HCT116 (cell line): Measurements from ENCODE around the gene TPK1. TPM values are rescaled to one million over a fixed set of nuclear protein-coding genes. Genes with fewer than 3 reads are reported as not detected.

ENCODE experiments used
- ATAC-seq: fragments of 200-7000 bp; cut with Tn5 transposase; 2 replicates; pipeline ENCODE4 v1.9.1; 2020; ENCODE audit warnings: mild to moderate bottlenecking, moderate library complexity
- BruUV-seq: library from RNA; stranded (reverse); fragments of 400-500 nt; replicated peaks from 2 replicates; lab custom pipeline; 2021; lab: Mats Ljungman, UMichigan
- CTCF ChIA-PET: fragments of 300-600 bp; sonication (Branson Sonifier 250); formaldehyde crosslinking; loops from one replicate; lab custom pipeline; 2021; ENCODE audit warnings: antibody characterized with exemption; lab: Charles Lee
- POLR2A ChIA-PET: fragments of 300-600, 350-600 bp; sonication (Branson Sonifier 250); formaldehyde crosslinking; loops from one replicate; lab custom pipeline; 2021; ENCODE audit warnings: antibody characterized with exemption; lab: Charles Lee
- RAD21 ChIA-PET, 2 experiments: fragments of 300-600 bp; sonication (Branson Sonifier 250); formaldehyde crosslinking; loops; one replicate each; lab custom pipeline; 2023; ENCODE audit warnings: low total read pairs in 2 of 2; ENCODE audit not compliant: uncharacterized antibody in 2 of 2, unreplicated experiment in 2 of 2, low non-redundant PET in 1 of 2; lab: Charles Lee
- DNase-seq: peaks from one replicate; pipeline ENCODE4 v3.0.0-alpha.2; 2010; ENCODE audit warnings: low read depth, low spot score
- H2AFZ ChIP-seq: fragments of 200-600 bp; shearing (Covaris generic), sonication (generic); 2 replicates; pipeline ENCODE4 v1.6.1; 2017; ENCODE audit warnings: low read depth, mixed run types, mixed read lengths, antibody characterized with exemption, low read length; ENCODE audit not compliant: poor library complexity, severe bottlenecking
- H3K27ac ChIP-seq: 2 replicates; pipeline ENCODE4 v1.5.1; 2012; ENCODE audit warnings: low read depth, low read length
- H3K27me3 ChIP-seq: fragments of 200-600 bp; sonication (generic); 2 replicates; pipeline ENCODE4 v1.6.1; 2016; ENCODE audit warnings: mixed run types, low read length, mixed read lengths; ENCODE audit not compliant: insufficient read depth
- H3K36me3 ChIP-seq, 2 experiments: fragments of 200-500 bp in 1 of 2; fragments of 200-600 bp in 1 of 2; sonication (Bioruptor generic) in 1 of 2; sonication (generic) in 1 of 2; 2 replicates each; pipeline versions ENCODE4 v1.5.1 to v1.6.1; 2014 to 2016; ENCODE audit warnings: low read length in 2 of 2, inconsistent platforms in 1 of 2, mixed read lengths in 1 of 2, mixed run types in 1 of 2; ENCODE audit not compliant: insufficient read depth in 2 of 2, control insufficient read depth in 1 of 2
- H3K4me1 ChIP-seq, 2 experiments: fragments of 200-600 bp in 1 of 2; sonication (generic) in 1 of 2; 2 replicates each; pipeline versions ENCODE4 v1.5.1 to v1.6.1; 2012 to 2017; ENCODE audit warnings: low read length in 2 of 2, inconsistent platforms in 1 of 2, mild to moderate bottlenecking in 1 of 2, mixed read lengths in 1 of 2, mixed run types in 1 of 2, moderate library complexity in 1 of 2; ENCODE audit not compliant: insufficient read depth in 2 of 2, control insufficient read depth in 1 of 2
- H3K4me2 ChIP-seq: fragments of 200-600 bp; sonication (generic); 2 replicates; pipeline ENCODE4 v1.6.1; 2017; ENCODE audit warnings: mixed run types, low read length, mixed read lengths
- H3K4me3 ChIP-seq, 2 experiments: fragments of 200-600 bp in 1 of 2; sonication (generic) in 1 of 2; replicated peaks in 1 of 2; 2 replicates each; pipeline ENCODE4 v1.5.1; 2011 to 2016; ENCODE audit warnings: low read length in 2 of 2, control low read depth in 1 of 2, low read depth in 1 of 2, mild to moderate bottlenecking in 1 of 2, mixed read lengths in 1 of 2, mixed run types in 1 of 2
- H3K79me2 ChIP-seq: fragments of 200-600 bp; sonication (generic); 2 replicates; pipeline ENCODE4 v1.6.1; 2017; ENCODE audit warnings: mild to moderate bottlenecking, mixed run types, low read length, moderate library complexity, mixed read lengths; ENCODE audit not compliant: insufficient read depth
- H3K9ac ChIP-seq: fragments of 200-600 bp; sonication (generic); 2 replicates; pipeline ENCODE4 v1.6.1; 2016; ENCODE audit warnings: low read length, mixed read lengths
- H3K9me2 ChIP-seq: fragments of 200-600 bp; sonication (generic), shearing (Covaris generic); 2 replicates; pipeline ENCODE4 v1.6.1; 2017; ENCODE audit warnings: mixed run types, mild to moderate bottlenecking, moderate library complexity; ENCODE audit not compliant: insufficient read depth
- H3K9me3 ChIP-seq, 2 experiments: fragments of 200-500 bp in 1 of 2; fragments of 200-600 bp in 1 of 2; sonication (Bioruptor generic) in 1 of 2; sonication (generic) in 1 of 2; 2 replicates each; pipeline ENCODE4 v1.6.1; 2014 to 2017; ENCODE audit warnings: low read length in 2 of 2, mixed read lengths in 2 of 2, inconsistent platforms in 1 of 2, low read depth in 1 of 2, mild to moderate bottlenecking in 1 of 2, mixed run types in 1 of 2, moderate library complexity in 1 of 2; ENCODE audit not compliant: control insufficient read depth in 1 of 2, insufficient read depth in 1 of 2
- H4K20me1 ChIP-seq: fragments of 200-600 bp; sonication (generic), shearing (Covaris generic); 2 replicates; pipeline ENCODE4 v1.6.1; 2017; ENCODE audit warnings: mixed run types, mild to moderate bottlenecking, moderate library complexity; ENCODE audit not compliant: insufficient read depth
- CBX3 ChIP-seq: IDR thresholded peaks from 2 replicates; pipeline ENCODE4 v1.6.1; 2012; ENCODE audit warnings: low read depth
- EZH2 ChIP-seq: fragments of 200-600 bp; sonication (generic); IDR thresholded peaks from 2 replicates; pipeline ENCODE4 v1.6.1; 2017; ENCODE audit warnings: antibody characterized with exemption, mixed run types
- EZH2phosphoT487 ChIP-seq: fragments of 200-600 bp; IDR thresholded peaks from 2 replicates; pipeline ENCODE4 v1.6.1; 2018; ENCODE audit warnings: antibody characterized with exemption, borderline replicate concordance
- FOSL1 ChIP-seq: IDR thresholded peaks from 2 replicates; pipeline ENCODE4 v1.6.1; 2012; ENCODE audit warnings: low read depth
- JUND ChIP-seq: IDR thresholded peaks from 2 replicates; pipeline ENCODE4 v1.6.1; 2012
- RAD21 ChIP-seq: IDR thresholded peaks from 2 replicates; pipeline ENCODE4 v1.6.1; 2012; ENCODE audit warnings: low read depth, mild to moderate bottlenecking
- REST ChIP-seq: IDR thresholded peaks from 2 replicates; pipeline ENCODE4 v1.6.1; 2012; ENCODE audit warnings: low read depth
- SIN3A ChIP-seq: IDR thresholded peaks from 2 replicates; pipeline ENCODE4 v1.6.1; 2012; ENCODE audit warnings: low read depth
- ZBTB33 ChIP-seq: IDR thresholded peaks from 2 replicates; pipeline ENCODE4 v1.6.1; 2011; ENCODE audit warnings: mild to moderate bottlenecking, low read length, moderate library complexity; ENCODE audit not compliant: insufficient replicate concordance; ENCODE audit errors: extremely low read depth
- intact Hi-C: fragments of 100-400 bp; cut with micrococcal nuclease; formaldehyde crosslinking; loops from 2 replicates; pipeline ENCODE4 v1.10.0; 2022
- total RNA-seq: library from RNA; stranded (reverse); gene quantifications from one replicate; pipeline ENCODE4 v1.2.1, GENCODE V29; 2021; ENCODE audit not compliant: unreplicated experiment
- TF ChIP-seq, protein P1 (sequence below): IDR thresholded peaks from 2 replicates; pipeline ENCODE4 v1.6.1; 2012

Gene TPK1
- total RNA-seq, 1 experiment from 2014 or later = 5.4 TPM

- H3K27me3 ChIP-seq = no peaks in the 10 kb centered on the region
- H4K20me1 ChIP-seq = no peaks in the 10 kb centered on the region
- H3K36me3 ChIP-seq = no peaks in the 10 kb centered on the region
- CTCF ChIA-PET = interaction anchor here (1.0 kb wide), 1 partner anchor 50 kb away, joined by 3 read pairs; no protein-coding TSS in a partner anchor
- no peaks in the 10 kb centered on the region for H3K79me2 ChIP-seq
- TF ChIP-seq CBX3 (no peak), SIN3A (no peak), FOSL1 (no peak), JUND (no peak), ZBTB33 (no peak), REST (no peak), RAD21 (no peak), EZH2phosphoT487 (no peak), EZH2 (no peak)
- TF ChIP-seq, protein P1, sequence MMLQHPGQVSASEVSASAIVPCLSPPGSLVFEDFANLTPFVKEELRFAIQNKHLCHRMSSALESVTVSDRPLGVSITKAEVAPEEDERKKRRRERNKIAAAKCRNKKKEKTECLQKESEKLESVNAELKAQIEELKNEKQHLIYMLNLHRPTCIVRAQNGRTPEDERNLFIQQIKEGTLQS = no peak
- TF ChIP-seq, all 23 proteins: peak for 0
- H3K27ac ChIP-seq = peak overlapping the region; percentile 95
- peak overlapping the region; percentile 66 for H3K9ac ChIP-seq
- no peak for DNase-seq
- no peaks in the 10 kb centered on the region for H3K9me3 ChIP-seq
- H3K4me2 ChIP-seq = peak overlapping the region; percentile 89
- POLR2A ChIA-PET = interaction anchor here (0.6 kb wide), 1 partner anchor 34 kb away, joined by 3 read pairs; no protein-coding TSS in a partner anchor
- no peaks in the 10 kb centered on the region for H3K9me2 ChIP-seq
- peak overlapping the region; percentile 93 for H2AFZ ChIP-seq
- RAD21 ChIA-PET = no interaction called here
- H3K4me3 ChIP-seq = peak overlapping the region; percentile 76 to 85
- peaks cover 9 to 21% of the 10 kb centered on the region in 2 experiments; a peak in 3 of 4 replicates for H3K4me1 ChIP-seq
- ATAC-seq = peak; percentile 50
- intact Hi-C loops = no loop called here
- TSS peak; percentile 65 for BruUV-seq
These were observed 670 bp downstream of the TPK1 start for GRCh38 chr7:144835155-144835611.
